Activated T-helper 2 cell treated with anti-CD3 and anti-CD28 coated beads, Interferon-gamma antibody, Interleukin-2, Interleukin-4, amounts not matched to agents 10 μg/mL and 5 μg/mL and 100 μg/mL, durations not matched to agents 14 hours and 24 hours and 36 hours (primary cell): ENCODE measurements around the gene TRIM52. TPM values are rescaled to one million over a fixed set of nuclear protein-coding genes. Genes with fewer than 3 reads are reported as not detected.
"Not testable (repeated sequence)": the region's sequence is repeated elsewhere in the genome, so short reads cannot be mapped to it uniquely, and the experiment has no call there.

ENCODE experiments used
- DNase-seq: peaks from one replicate; pipeline ENCODE4 v3.0.0; 2021; ENCODE audit warnings: low spot score
- H3K27ac Mint-ChIP-seq: one replicate; pipeline ENCODE4 v1.8.0; 2021; ENCODE audit warnings: mixed read lengths
- H3K27me3 Mint-ChIP-seq: one replicate; pipeline ENCODE4 v1.8.0; 2021; ENCODE audit warnings: low read depth, mixed read lengths
- H3K36me3 Mint-ChIP-seq: one replicate; pipeline ENCODE4 v1.8.0; 2021; ENCODE audit warnings: low read depth, mixed read lengths
- H3K4me1 Mint-ChIP-seq: one replicate; pipeline ENCODE4 v1.8.0; 2021; ENCODE audit warnings: low read depth, mixed read lengths
- H3K4me3 Mint-ChIP-seq: one replicate; pipeline ENCODE4 v1.8.0; 2021; ENCODE audit warnings: low read depth, mild to moderate bottlenecking, moderate library complexity, mixed read lengths
- H3K9me3 Mint-ChIP-seq: one replicate; pipeline ENCODE4 v1.8.0; 2021; ENCODE audit warnings: mixed read lengths
- intact Hi-C: fragments of 100-400 bp; cut with micrococcal nuclease; formaldehyde crosslinking; loops from one replicate; pipeline ENCODE4 v1.15.1; 2023
- total RNA-seq: library from RNA; stranded (reverse); gene quantifications from 2 replicates; pipeline ENCODE4 v1.2.3, GENCODE V29; 2022

TRIM52 gene
- total RNA-seq, 1 donor from 2014 or later: 16.9 TPM

- H3K9me3 Mint-ChIP-seq, intact Hi-C loops, H3K27me3 Mint-ChIP-seq, H3K4me3 Mint-ChIP-seq, DNase-seq, H3K4me1 Mint-ChIP-seq, H3K27ac Mint-ChIP-seq: not testable (repeated sequence)
- peaks cover 11% of the 10 kb centered on the region for H3K36me3 Mint-ChIP-seq
These were observed 7.0 kb upstream of the TRIM52 start for GRCh38 chr5:181267907-181268306.

GRCh38 chr5:181267291-181267904 is 6.5 kb upstream of the TRIM52 start:
- H3K4me1 Mint-ChIP-seq, H3K9me3 Mint-ChIP-seq, DNase-seq, intact Hi-C loops, H3K27ac Mint-ChIP-seq, H3K4me3 Mint-ChIP-seq, H3K27me3 Mint-ChIP-seq: not testable (repeated sequence)
- peaks cover 11% of the 10 kb centered on the region for H3K36me3 Mint-ChIP-seq

GRCh38 chr5:181265092-181265671 is 4.2 kb upstream of the TRIM52 start:
- intact Hi-C loops: no loop called here
- no peak overlapping the region for H3K4me3 Mint-ChIP-seq
- H3K36me3 Mint-ChIP-seq: peaks cover 20% of the 10 kb centered on the region
- H3K4me1 Mint-ChIP-seq: peaks cover 4% of the 10 kb centered on the region
- H3K27me3 Mint-ChIP-seq: no peaks in the 10 kb centered on the region
- no peaks in the 10 kb centered on the region for H3K9me3 Mint-ChIP-seq
- no peak overlapping the region for H3K27ac Mint-ChIP-seq
- DNase-seq: no peak

GRCh38 chr5:181263633-181264032 is 2.7 kb upstream of the TRIM52 start:
- intact Hi-C loops: loop anchor here (5.0 kb wide), 1 partner anchor 451 kb away; no protein-coding TSS in a partner anchor
- Mint-ChIP-seq H3K4me1 (peaks cover 20% of the 10 kb centered on the region), H3K27ac (no peak overlapping the region), H3K4me3 (peak overlapping the region; percentile 23), H3K36me3 (peaks cover 20% of the 10 kb centered on the region), H3K9me3 (no peaks in the 10 kb centered on the region), H3K27me3 (no peaks in the 10 kb centered on the region)
- no peak for DNase-seq

- peak; percentile 77 for DNase-seq
- H3K36me3 Mint-ChIP-seq: peaks cover 35% of the 10 kb centered on the region
- H3K4me3 Mint-ChIP-seq: peak overlapping the region; percentile 99
- peaks cover 32% of the 10 kb centered on the region for H3K4me1 Mint-ChIP-seq
- intact Hi-C loops: loop anchor here (1.0 to 5.0 kb wide), 4 partner anchors 15 to 449 kb away; partner anchors contain the start of gene TRIM41
- peak overlapping the region; percentile 94 for H3K27ac Mint-ChIP-seq
- H3K9me3 Mint-ChIP-seq: no peaks in the 10 kb centered on the region
- no peaks in the 10 kb centered on the region for H3K27me3 Mint-ChIP-seq
These were observed 542 bp upstream of the TRIM52 start for GRCh38 chr5:181261320-181262049.

GRCh38 chr5:181259974-181260719 is 796 bp downstream of the TRIM52 start:
- no peak for DNase-seq
- Mint-ChIP-seq H3K27me3 (no peaks in the 10 kb centered on the region), H3K4me1 (peaks cover 45% of the 10 kb centered on the region), H3K27ac (peak overlapping the region; percentile 94), H3K36me3 (peaks cover 48% of the 10 kb centered on the region), H3K9me3 (no peaks in the 10 kb centered on the region), H3K4me3 (peak overlapping the region; percentile 99)
- intact Hi-C loops: loop anchor here (5.0 kb wide), 1 partner anchor 448 kb away; no protein-coding TSS in a partner anchor

GRCh38 chr5:181259283-181259682 is 1.7 kb downstream of the TRIM52 start:
- Mint-ChIP-seq H3K27me3 (no peaks in the 10 kb centered on the region), H3K27ac (no peak overlapping the region), H3K4me1 (peaks cover 52% of the 10 kb centered on the region), H3K4me3 (peak overlapping the region; percentile 99), H3K36me3 (peaks cover 53% of the 10 kb centered on the region), H3K9me3 (no peaks in the 10 kb centered on the region)
- intact Hi-C loops: no loop called here
- no peak for DNase-seq

- Mint-ChIP-seq H3K27me3 (no peaks in the 10 kb centered on the region), H3K36me3 (peaks cover 50% of the 10 kb centered on the region), H3K4me3 (peak overlapping the region; percentile 99), H3K27ac (no peak overlapping the region), H3K4me1 (peaks cover 52% of the 10 kb centered on the region), H3K9me3 (no peaks in the 10 kb centered on the region)
- DNase-seq: no peak
- intact Hi-C loops: no loop called here
These were observed 2.4 kb downstream of the TRIM52 start for GRCh38 chr5:181258576-181258975.

GRCh38 chr5:181255836-181256578 is 4.9 kb downstream of the TRIM52 start:
- no peak for DNase-seq
- intact Hi-C loops: no loop called here
- H3K9me3 Mint-ChIP-seq: no peaks in the 10 kb centered on the region
- no peak overlapping the region for H3K4me3 Mint-ChIP-seq
- no peaks in the 10 kb centered on the region for H3K27me3 Mint-ChIP-seq
- H3K27ac Mint-ChIP-seq: no peak overlapping the region
- peaks cover 59% of the 10 kb centered on the region for H3K36me3 Mint-ChIP-seq
- peaks cover 58% of the 10 kb centered on the region for H3K4me1 Mint-ChIP-seq

- Mint-ChIP-seq H3K4me1 (peaks cover 60% of the 10 kb centered on the region), H3K9me3 (no peaks in the 10 kb centered on the region)
- intact Hi-C loops: no loop called here
These were observed 5.7 kb downstream of the TRIM52 start for GRCh38 chr5:181255276-181255675.

GRCh38 chr5:181248277-181248676 is 12.7 kb downstream of the TRIM52 start:
- H3K27ac Mint-ChIP-seq: peak overlapping the region; percentile 66
- DNase-seq: no peak
- peak overlapping the region; percentile 82 for H3K4me3 Mint-ChIP-seq
- H3K9me3 Mint-ChIP-seq: no peaks in the 10 kb centered on the region
- intact Hi-C loops: loop anchor here (5.0 to 10.0 kb wide), 2 partner anchors 386 to 1623 kb away; partner anchors contain the start of genes HNRNPH1 and ZFP62
- H3K27me3 Mint-ChIP-seq: no peaks in the 10 kb centered on the region
- peaks cover 40% of the 10 kb centered on the region for H3K36me3 Mint-ChIP-seq
- H3K4me1 Mint-ChIP-seq: peaks cover 42% of the 10 kb centered on the region

More at GRCh38 chr5:181255276-181255675, 5.7 kb downstream of the TRIM52 start:
- Mint-ChIP-seq H3K27me3 (no peaks in the 10 kb centered on the region), H3K27ac (no peak overlapping the region), H3K36me3 (peaks cover 57% of the 10 kb centered on the region), H3K4me3 (no peak overlapping the region)
- DNase-seq: no peak
